TTC549 (cell line): ENCODE results near the gene LDLRAD4.

Experiments used
- FAIRE-seq: peaks from 2 replicates; lab custom pipeline; 2012; peaks lifted over from hg19 to GRCh38; lab: Jason Lieb, UNC

The LDLRAD4 gene

GRCh38 chr18:13286456-13287125 is 68.0 kb downstream of the LDLRAD4 start:
- no peak for FAIRE-seq

DNA sequence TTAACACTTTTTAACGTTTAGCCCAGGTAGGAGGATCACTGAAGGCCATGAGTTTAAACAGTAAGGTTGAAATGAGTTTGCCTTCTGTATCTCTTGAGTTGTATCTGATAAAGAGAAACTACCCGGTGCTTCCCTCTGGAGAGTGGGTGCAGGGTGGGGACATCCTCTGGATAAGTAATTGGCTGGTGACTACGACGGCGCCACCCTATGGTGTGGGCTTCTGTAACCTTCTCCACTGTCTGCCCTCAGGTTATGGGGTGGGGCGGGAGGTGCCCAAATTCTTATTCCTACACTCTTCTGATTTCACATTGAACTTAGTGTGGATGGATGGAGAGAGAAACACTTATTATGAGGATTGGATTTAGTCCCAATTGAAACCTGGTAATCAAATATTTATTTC is 68.8 kb downstream of the LDLRAD4 start:
- no peak for FAIRE-seq

DNA sequence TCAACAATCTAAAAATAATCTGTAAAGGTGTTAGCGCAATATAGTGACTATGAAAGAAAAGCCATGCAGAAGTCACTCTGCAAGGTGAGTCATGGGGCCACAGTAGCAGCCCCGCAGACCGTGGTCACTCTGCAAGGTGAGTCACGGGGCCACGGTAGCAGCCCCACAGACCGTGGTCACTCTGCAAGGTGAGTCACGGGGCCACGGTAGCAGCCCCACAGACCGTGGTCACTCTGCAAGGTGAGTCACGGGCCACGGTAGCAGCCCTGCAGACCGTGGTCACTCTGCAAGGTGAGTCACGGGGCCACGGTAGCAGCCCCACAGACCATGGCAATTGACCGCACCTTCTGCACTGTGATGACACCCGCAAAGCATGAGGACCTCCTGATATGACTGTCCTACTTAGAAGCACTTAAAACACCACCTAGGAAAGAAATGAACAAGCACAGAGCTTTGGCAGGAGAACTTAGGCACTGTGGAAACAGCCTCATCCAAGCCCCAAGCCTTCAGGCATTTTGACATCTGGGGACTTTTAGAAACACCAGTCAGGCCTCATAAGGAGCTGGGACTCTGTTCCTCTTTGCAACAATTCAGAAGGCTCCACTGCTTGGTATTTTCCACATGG is 70.1 kb downstream of the LDLRAD4 start:
- FAIRE-seq = no peak

DNA sequence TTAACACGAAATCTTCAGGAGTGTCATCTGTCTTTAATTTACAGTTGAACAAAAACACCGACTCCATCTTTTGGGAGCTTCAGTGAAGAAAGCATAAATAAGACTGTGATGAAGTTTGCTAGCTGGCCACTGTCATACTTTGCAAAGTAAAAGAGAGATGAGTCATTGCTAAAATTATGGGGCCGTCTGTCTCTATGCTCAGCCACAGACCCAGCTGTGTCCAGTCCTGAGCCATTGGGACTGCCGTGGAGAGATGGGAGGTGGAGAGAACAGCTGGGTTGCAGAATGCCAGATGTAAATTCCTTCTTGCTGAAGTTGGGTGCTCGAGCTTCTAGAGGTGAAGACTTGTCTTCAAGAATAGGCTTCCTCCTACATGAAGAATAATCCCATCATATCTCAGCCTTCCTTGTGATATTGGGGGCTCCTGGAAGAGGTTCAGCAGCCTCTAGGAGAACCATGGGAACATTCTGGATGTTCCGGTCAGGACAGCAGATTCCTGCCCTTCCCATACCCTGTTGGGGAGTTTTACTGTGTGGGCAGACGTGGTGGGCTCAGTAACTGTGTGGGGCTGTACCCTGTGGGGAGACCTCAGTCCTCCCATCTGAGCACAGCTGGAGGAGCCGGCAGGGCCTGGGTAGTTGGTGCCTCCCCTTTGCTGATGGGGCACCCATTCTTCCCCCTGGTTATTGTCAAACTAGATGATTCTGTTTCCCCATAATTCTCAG is 71.1 kb downstream of the LDLRAD4 start:
- no peak for FAIRE-seq

DNA sequence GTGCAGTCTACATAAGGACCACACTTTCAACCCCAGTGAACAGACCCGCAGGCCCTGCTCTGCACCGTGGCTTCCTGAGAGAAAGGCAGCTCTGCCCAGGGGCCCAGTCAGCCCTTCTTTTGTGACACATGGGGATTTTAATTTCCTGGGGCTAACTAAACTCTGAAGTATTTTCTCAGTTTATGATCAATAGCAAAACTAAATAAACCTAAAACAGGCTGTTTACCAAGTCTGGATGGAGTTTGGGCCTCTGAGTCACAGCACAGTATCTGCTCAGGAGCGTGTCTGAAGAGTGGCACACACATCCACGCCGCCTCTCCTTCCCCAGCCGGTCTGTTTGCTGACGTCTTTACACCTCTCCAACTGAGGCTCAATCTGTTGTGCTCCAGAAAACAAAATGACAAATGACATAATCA is 72.3 kb downstream of the LDLRAD4 start:
- no peak for FAIRE-seq

GRCh38 chr18:13291299-13291698 is 72.7 kb downstream of the LDLRAD4 start:
- FAIRE-seq = no peak

DNA sequence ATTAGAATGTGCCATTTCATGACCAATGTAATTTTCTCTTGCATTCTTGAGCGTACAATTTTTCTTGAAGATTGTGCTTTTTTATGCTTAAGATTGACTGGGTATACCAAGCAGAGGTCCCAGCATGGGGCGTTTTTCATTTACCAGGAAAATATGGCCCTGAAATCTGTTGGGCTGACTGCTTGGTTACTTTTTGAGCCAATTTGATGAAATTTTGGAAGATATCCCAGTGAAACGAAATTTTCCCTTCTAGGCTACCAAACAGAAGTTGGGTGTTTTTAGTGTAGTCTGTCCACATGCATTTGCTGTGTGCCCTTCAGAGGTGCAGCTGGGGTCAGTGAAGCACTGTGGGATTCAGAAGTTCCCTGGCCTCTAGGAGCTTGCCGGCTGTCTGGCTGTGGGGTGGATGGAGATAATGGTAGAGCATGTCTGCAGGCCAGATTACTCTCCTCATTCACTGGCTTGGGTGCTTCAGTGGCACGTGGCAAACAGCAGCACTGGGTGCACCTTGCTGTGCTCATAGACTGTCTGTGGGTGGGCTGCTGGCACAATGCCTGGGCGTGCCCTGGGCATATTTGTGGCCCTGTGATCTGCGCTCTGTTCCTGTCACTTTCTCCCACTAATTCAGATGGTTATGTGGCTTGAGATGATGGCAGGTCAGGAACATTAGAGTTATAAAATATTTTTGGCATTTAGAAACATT is 73.3 kb downstream of the LDLRAD4 start:
- no peak for FAIRE-seq

DNA sequence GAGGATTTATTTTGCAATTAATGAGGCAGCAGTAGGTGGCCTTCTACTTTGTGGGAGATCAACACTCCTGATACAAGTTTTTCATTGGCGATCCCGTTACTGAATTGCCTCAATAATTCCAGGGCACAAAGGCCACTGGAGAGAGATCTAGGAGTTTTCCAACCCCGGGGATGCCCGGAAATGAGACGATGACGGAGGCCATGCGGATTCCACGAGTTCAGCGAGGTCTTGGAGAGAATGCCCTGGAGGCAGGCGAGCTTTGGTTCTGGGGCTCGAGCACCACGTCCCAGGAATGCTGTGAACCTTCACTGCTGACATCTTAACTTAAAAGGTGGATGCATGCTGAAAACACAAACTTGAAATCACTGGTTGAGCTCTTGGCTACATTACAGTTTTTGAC is 74.2 kb downstream of the LDLRAD4 start:
- no peak for FAIRE-seq

- FAIRE-seq = no peak
Observed at GRCh38 chr18:13294309-13294708, 75.7 kb downstream of the LDLRAD4 start.

- FAIRE-seq = no peak
Observed at GRCh38 chr18:13295894-13296293, 77.3 kb downstream of the LDLRAD4 start.

DNA sequence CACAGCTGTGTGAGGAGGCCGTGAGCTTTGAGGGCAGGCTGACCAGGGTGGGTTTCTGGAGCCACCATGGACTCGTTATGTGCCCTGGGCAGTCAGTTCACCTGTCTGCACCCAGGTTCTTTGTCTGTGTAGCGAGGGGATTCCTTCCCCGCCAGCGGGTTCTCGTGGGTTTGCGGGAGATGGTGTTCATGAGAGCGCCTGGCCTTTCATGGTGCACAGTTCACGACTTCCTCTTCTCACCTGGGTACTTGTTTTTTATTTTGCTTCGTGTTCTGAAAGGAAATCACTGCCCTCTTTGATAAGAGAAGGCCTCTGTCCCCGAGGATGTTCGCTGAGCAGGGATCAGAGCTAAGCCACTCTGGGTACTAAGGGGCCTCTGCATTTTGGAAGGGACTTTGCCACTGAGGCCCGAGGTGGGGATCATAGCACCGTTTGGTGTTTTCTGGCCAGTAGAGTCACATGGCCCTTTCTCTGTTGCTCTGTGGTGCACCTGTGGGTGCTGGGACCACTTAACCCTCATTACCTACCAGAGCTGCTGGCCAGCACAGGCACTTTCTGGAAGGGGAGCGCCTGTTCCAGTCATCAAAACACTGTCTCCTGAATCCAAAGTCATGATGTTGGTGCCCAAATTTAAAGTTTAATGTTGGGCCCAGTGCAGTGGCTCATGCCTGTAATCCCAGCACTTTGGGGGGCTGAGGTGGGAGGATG is 78.5 kb downstream of the LDLRAD4 start:
- no peak for FAIRE-seq

- FAIRE-seq = no peak
Observed at GRCh38 chr18:13298262-13298661, 79.7 kb downstream of the LDLRAD4 start.

- no peak for FAIRE-seq
Observed at GRCh38 chr18:13300029-13300428, 81.5 kb downstream of the LDLRAD4 start.

DNA sequence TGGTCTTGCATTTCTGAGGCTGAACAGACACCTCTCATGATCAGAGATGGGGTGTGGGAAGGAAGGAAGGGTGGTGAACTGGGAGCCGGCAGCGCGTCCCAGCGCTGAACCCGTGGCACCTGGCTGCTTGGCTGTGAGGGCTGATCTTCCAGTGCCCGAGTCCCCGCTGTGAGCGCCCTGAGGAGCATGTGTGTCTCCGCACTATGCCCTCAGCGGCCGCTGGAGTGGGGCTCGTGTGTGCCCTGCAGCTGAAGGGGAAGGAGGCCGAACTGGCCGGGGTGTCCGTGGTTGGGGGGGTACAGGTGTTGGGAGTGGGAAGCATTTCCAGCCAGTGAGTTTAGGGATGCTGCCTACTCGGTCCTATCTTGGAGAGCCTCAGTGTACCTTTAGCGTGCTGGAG is 82.2 kb downstream of the LDLRAD4 start:
- FAIRE-seq = no peak

DNA sequence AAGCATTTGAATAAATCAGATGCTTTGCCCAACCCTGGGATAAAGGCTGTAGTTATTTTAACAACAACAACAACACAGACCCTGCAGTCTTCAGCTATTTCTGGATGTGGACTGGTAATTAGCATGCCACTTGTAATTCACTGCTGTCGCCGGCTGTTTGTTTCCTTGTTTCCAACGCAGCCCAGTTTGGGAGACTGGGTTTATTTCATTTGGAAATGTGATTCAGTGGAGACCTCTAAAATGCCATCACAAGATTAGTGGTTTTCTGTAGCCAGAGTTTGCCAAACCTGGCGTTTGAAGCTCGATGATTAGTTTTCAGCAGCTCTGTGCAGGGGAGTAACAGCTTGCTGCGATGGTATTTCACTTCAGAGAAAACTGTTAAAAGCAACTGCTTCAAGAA is 83.5 kb downstream of the LDLRAD4 start:
- no peak for FAIRE-seq

GRCh38 chr18:13302457-13303225 is 84.1 kb downstream of the LDLRAD4 start:
- FAIRE-seq = no peak

DNA sequence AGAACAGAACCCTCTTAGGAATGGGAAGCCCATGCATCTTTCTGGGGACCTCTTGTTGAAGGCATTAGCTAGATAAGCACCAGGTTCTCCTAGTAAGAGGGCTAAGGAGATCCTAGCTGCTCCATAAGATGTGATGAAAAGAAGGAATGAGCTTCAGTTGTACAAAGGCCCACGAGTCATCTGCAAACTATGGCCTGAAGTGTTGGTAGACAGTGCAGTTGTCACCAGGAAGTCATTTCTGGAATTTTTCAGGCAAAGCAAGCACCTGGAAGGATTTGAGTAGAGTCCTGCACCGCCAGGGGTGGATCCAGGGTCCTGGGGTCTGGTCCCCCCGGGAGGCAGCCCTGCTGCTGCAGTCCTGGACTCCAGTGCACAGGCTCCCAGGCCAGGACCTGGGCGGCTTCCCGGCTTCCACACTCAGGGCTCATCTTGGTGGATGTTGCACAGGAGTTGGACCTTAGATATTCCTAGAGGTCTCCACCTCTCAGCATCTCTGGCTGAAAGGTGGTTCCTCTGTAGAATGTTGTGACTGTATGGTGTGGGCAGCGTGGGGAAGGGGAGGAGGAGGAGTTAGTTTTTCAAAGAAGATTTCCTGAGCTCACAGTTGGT is 85.3 kb downstream of the LDLRAD4 start:
- FAIRE-seq = no peak

GRCh38 chr18:13305301-13305700 is 86.7 kb downstream of the LDLRAD4 start:
- no peak for FAIRE-seq

DNA sequence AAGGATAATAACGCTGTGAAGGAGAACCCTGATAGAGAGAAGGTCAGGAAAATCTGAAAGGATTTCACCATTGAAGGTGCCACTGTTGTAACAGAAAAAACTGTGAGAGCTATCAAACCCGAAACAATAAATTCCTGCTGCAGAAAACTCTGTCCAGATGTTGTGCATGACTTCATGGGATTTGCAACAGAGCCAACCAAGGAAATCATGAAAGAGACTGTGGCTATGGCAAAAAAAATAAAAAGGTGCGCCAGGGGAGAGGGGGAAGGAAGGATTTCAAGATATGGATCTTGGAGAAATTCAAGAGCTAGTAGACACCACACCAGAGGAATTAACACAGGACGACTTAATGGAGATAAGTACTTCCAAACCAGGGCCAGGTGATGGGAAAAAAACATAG is 88.0 kb downstream of the LDLRAD4 start:
- no peak for FAIRE-seq

- FAIRE-seq = no peak
Observed at GRCh38 chr18:13308369-13308768, 89.8 kb downstream of the LDLRAD4 start.
